Stimulated activated CD8-positive, alpha-beta memory T cell treated with anti-CD3 and anti-CD28 coated beads, Interleukin-4, amount 100 ng/mL, for 4 hours (primary cell): Measurements from ENCODE around the gene CBLN3.

ENCODE experiments used
- DNase-seq, 2 donors: peaks; one replicate each; pipeline ENCODE4 v3.0.0-alpha.2; 2020; ENCODE audit warnings: low read depth in 2 of 2, low spot score in 1 of 2

CBLN3 gene

DNA sequence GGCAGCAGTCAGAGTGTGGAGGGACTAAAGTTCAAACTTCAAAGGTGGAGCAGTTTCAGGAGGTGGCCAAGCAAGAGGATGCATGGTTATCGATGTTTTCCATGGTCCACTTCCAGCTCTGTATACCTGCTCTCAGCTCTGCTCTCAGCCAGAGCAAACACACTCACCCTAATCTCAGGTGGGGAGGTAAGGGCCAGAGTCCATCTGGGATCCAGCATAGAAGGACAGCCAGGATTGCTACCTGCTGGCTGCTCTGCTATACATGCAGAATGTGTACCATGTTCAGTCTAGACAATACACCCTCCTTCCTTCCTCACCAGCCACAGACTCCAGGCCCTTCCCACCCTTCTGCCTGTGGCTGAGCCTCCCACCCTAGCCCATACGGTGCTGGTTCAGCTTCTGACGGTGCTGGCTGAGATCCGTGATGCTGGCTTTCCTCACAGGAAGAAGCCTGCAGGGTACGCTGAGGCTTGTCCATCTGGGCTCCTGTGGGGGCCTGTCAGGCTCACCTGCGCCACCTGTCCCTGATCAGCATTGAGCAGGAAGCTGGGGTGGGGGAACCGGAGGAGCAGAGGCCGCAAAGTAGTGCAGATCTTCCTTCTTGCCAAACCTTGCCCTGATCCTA is 2.4 kb downstream of the CBLN3 start:
- DNase-seq, result no peak

GRCh38 chr14:24426150-24426911 is 3.1 kb downstream of the CBLN3 start:
- DNase-seq, result no peak

- no peak for DNase-seq
Observed at GRCh38 chr14:24425704-24426103, 3.8 kb downstream of the CBLN3 start.

DNA sequence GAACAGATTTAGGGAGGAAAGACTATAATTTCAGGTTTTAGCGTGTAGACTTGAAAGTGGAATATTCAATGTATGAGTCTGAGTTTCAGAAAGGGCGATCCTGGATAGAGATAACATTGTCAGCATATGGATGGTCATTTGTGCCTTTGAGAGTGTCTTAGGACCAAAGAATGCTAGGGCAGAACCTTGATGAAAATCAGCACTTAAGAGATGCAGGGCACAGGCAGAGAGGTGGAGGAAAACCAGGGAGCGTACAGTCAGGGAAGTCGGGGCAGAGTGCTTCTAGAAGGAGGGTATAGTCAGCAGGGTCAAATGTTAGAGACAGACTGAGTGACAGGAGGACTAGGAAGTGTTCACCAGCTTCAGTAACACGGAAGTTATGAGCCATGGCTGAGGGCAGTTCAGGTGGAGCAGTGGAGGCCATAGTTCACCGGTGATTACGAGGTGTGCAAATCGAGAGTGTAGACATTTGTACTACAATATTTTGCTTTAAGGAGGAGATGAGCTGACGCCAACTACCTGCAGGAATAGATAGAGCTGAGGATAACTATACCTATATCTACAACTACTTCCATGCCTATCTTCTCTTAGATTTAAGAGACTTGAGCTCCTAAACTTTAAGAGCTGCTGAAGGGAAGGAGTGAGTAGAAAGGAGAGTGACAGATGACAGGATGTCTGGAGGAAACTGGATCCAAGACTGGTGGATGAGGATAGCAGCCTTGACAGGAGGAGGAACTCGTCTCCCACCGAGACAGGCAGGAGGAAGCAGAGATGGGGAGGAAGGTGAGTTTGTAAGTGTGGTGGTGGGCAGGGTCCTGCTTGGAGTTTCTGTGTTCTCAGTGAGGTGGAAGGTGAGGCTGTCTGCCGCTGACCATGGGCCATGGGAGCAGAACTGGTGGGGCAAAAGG is 6.5 kb downstream of the CBLN3 start:
- no peak for DNase-seq

GRCh38 chr14:24422261-24422660 is 7.2 kb downstream of the CBLN3 start:
- DNase-seq, result no peak

DNA sequence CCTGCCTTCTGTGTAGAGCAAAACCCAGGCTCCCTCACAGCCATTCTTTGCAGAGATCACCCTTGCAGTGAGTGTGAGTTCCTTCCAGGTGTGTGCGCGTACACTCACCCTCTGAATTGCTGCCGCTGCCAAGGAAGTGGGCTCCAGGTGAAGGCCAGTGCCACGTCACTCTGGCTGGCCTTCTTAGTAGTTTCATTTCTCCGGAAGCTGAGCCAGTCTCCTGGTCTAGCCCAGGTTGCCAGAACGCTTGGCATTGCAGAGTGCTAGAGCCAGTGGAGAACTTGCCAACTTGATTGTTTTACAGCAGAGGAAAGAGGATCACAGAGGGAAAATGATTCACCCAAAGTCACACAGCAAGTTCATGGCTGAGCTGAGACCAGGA is 11.0 kb downstream of the CBLN3 start:
- no peak for DNase-seq

- DNase-seq, result no peak
Observed at GRCh38 chr14:24417832-24418491, 11.5 kb downstream of the CBLN3 start.

- DNase-seq, result no peak
Observed at GRCh38 chr14:24416932-24417619, 12.4 kb downstream of the CBLN3 start.

- DNase-seq, result no peak
Observed at GRCh38 chr14:24416254-24416931, 13.1 kb downstream of the CBLN3 start.

DNA sequence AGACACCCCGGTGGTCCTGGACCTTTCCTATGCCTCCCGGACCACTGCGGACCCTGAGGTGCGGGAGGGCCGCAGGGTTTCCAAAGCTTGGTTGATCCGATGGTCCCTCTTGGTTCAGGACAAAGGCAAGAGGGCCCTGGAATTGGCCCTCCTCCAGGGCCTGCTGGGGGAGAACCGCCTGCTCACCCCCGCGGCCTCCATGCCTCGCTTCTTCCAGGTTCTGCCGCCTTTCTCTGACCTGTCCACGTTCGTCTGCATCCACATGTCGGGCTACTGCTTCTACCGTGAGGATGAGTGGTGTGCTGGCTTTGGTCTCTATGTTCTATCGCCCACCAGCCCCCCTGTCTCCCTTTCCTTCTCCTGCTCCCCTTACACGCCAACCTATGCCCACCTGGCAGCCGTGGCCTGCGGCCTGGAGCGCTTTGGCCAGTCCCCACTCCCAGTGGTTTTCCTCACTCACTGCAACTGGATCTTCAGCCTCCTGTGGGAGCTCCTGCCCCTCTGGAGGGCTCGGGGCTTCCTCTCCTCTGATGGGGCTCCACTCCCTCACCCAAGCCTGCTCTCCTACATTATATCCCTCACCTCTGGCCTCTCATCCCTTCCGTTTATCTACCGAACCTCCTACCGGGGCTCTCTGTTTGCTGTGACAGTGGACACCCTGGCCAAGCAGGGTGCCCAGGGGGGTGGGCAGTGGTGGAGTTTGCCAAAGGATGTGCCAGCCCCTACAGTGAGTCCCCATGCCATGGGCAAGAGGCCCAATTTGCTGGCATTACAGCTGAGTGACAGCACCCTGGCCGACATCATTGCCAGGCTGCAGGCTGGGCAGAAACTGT is 13.8 kb downstream of the CBLN3 start:
- DNase-seq, result no peak

- DNase-seq, result no peak
Observed at GRCh38 chr14:24414732-24415420, 14.6 kb downstream of the CBLN3 start.

- DNase-seq, result no peak
Observed at GRCh38 chr14:24414077-24414476, 15.4 kb downstream of the CBLN3 start.

GRCh38 chr14:24411443-24412389 is 17.8 kb downstream of the CBLN3 start:
- DNase-seq, result no peak

- no peak for DNase-seq
Observed at GRCh38 chr14:24409956-24410355, 19.5 kb downstream of the CBLN3 start.

DNA sequence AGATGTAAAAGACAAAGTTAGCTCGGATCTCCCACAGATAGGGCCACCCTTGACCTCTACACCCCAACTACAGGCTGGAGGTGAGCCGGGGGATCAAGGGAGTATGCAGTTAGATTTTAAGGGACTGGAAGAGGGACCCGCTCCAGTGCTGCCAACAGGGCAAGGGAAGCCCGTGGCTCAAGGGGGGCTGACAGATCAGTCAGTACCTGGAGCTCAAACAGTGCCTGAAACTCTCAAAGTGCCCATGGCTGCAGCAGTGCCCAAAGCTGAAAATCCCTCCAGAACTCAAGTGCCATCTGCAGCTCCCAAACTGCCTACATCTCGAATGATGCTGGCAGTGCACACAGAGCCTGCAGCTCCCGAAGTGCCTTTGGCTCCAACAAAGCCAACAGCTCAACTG is 20.3 kb downstream of the CBLN3 start:
- no peak for DNase-seq

DNA sequence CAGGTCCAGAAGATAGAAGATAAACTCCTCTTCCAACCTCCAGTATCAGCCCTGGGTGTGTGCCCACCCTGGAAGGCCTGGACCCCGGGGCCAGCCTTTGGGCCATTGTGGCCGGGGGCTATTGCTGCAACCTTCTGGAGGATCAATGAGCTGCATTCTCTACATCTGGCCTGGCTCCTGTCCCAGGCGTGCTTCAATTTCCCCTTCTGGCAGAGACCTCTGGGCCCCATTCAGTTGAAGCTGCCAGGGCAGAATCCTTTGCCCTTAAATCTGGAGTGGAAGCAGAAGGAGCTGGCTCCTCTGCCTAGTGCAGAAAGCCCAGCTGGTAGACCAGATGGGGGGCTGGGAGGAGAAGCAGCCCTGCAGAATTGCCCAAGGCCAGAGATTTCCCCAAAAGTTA is 20.7 kb downstream of the CBLN3 start:
- DNase-seq, result no peak

DNA sequence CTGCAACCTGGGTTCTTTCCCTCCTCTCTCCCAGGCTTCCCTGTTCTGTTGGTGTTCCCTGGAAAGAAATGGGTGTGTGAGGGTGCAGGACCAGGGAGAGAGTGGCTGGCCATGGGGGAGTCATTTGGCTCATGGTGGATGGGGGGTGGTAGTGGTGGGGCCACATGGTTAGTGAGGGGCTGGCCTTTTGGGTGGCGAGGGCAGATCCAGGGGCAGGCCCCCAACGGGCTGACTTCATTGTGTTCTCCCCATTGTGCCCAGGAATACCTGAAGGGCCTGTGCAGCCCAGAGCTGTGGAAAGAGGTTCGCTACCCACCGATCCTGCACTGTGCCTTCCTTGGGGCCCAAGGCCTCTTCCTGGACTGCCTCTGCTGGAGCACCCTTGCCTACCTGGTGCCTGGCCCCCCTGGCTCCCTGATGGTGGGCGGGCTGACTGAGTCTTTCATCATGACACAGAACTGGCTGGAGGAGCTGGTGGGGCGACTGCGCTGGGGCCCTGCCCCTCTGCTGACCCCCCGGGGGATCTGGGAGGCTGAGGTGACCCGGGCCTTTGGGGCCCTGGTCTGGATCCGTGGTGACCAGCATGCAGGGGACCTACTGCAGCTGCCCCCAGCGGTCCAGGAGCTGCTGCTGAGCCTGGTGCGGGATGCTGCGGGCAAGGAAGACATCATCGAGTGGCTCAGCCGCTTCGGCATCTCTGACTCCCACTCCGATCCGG is 21.7 kb downstream of the CBLN3 start:
- DNase-seq, result no peak
